OCI-LY7 (cell line): ENCODE measurements around the gene RBM39. TPM values are rescaled to one million over a fixed set of nuclear protein-coding genes. Genes with fewer than 3 reads are reported as not detected.

Source experiments
- BruUV-seq: library from RNA; stranded (reverse); fragments of 400-500 nt; replicated peaks from 2 replicates; lab custom pipeline; 2021; lab: Mats Ljungman, UMichigan
- CTCF ChIA-PET: fragments of 300-600 bp; sonication (Branson Sonifier 250); formaldehyde crosslinking; loops from one replicate; lab custom pipeline; 2022; ENCODE audit warnings: antibody characterized with exemption; ENCODE audit not compliant: unreplicated experiment; lab: Charles Lee
- POLR2A ChIA-PET: fragments of 300-600 bp; sonication (Branson Sonifier 250); formaldehyde crosslinking; loops from one replicate; lab custom pipeline; 2022; ENCODE audit warnings: antibody characterized with exemption; lab: Charles Lee
- DNase-seq: peaks from one replicate; pipeline ENCODE4 v3.0.0-alpha.2; 2015; ENCODE audit warnings: low spot score
- H2AFZ ChIP-seq: fragments of 200-600 bp; sonication (generic), shearing (Covaris generic); 2 replicates; pipeline ENCODE4 v1.6.1; 2014; ENCODE audit warnings: mild to moderate bottlenecking, antibody characterized with exemption, low read length, moderate library complexity
- H3K27ac ChIP-seq: fragments of 200-600 bp; sonication (generic); 2 replicates; pipeline ENCODE4 v1.5.1; 2014; ENCODE audit warnings: mixed run types, low read depth, mild to moderate bottlenecking, moderate library complexity, low read length, inconsistent platforms; ENCODE audit not compliant: poor library complexity, severe bottlenecking
- H3K36me3 ChIP-seq: fragments of 200-600 bp; sonication (generic); 2 replicates; pipeline ENCODE4 v1.6.1; 2014; ENCODE audit warnings: mild to moderate bottlenecking, antibody characterized with exemption, low read length, moderate library complexity, mixed read lengths; ENCODE audit not compliant: insufficient read depth
- H3K4me1 ChIP-seq: fragments of 200-600 bp; sonication (generic); 2 replicates; pipeline ENCODE4 v1.5.1; 2014; ENCODE audit warnings: mild to moderate bottlenecking, low read length; ENCODE audit not compliant: insufficient read depth, poor library complexity, severe bottlenecking
- H3K4me2 ChIP-seq: fragments of 200-600 bp; sonication (generic); 2 replicates; pipeline ENCODE4 v1.6.1; 2014; ENCODE audit warnings: mild to moderate bottlenecking, low read length
- H3K4me3 ChIP-seq: fragments of 200-600 bp; sonication (generic); 2 replicates; pipeline ENCODE4 v1.5.1; 2014; ENCODE audit warnings: mild to moderate bottlenecking, low read depth, low read length; ENCODE audit not compliant: poor library complexity, severe bottlenecking
- H3K79me2 ChIP-seq: fragments of 200-600 bp; sonication (generic); 2 replicates; pipeline ENCODE4 v1.6.1; 2016; ENCODE audit warnings: low read depth, mild to moderate bottlenecking, low read length, moderate library complexity, mixed read lengths; ENCODE audit not compliant: insufficient read depth
- H3K9me2 ChIP-seq: fragments of 200-600 bp; sonication (generic); 2 replicates; pipeline ENCODE4 v1.6.1; 2016; ENCODE audit warnings: mild to moderate bottlenecking, low read length, mixed read lengths; ENCODE audit not compliant: insufficient read depth
- H3K9me3 ChIP-seq: fragments of 200-600 bp; sonication (generic); 2 replicates; pipeline ENCODE4 v1.6.1; 2014; ENCODE audit warnings: mild to moderate bottlenecking, mixed run types, low read length, mixed read lengths
- H4K20me1 ChIP-seq: fragments of 200-600 bp; sonication (generic); 2 replicates; pipeline ENCODE4 v1.6.1; 2014; ENCODE audit warnings: mild to moderate bottlenecking, antibody characterized with exemption, low read length, moderate library complexity, mixed read lengths; ENCODE audit not compliant: insufficient read depth
- EZH2phosphoT487 ChIP-seq: fragments of 200-600 bp; sonication (generic); IDR thresholded peaks from 2 replicates; pipeline ENCODE4 v1.6.1; 2018; ENCODE audit warnings: low read depth, borderline replicate concordance, mild to moderate bottlenecking, mixed run types, antibody characterized with exemption, low read length, moderate library complexity, mixed read lengths
- intact Hi-C: fragments of 100-400 bp; cut with micrococcal nuclease; formaldehyde crosslinking; loops from one replicate; pipeline ENCODE4 v1.10.0; 2022; ENCODE audit not compliant: unreplicated experiment
- total RNA-seq, 2 experiments: library from RNA; depleted of rRNA in 1 of 2; stranded (reverse); fragments of >200 nt in 1 of 2; shearing (Covaris generic) in 1 of 2; gene quantifications; 2 replicates each; pipeline ENCODE4 v1.2.3, GENCODE V29; 2014 to 2022
- TF ChIP-seq, protein P1 (sequence below): fragments of 200-600 bp; sonication (generic); conservative IDR thresholded peaks from 2 replicates; pipeline ENCODE4 v1.5.1; 2014; ENCODE audit warnings: mild to moderate bottlenecking, antibody characterized with exemption, low read length, moderate library complexity, mixed read lengths

RBM39 gene
- total RNA-seq, 2 experiments from 2014 or later = 346 to 431 TPM

DNA sequence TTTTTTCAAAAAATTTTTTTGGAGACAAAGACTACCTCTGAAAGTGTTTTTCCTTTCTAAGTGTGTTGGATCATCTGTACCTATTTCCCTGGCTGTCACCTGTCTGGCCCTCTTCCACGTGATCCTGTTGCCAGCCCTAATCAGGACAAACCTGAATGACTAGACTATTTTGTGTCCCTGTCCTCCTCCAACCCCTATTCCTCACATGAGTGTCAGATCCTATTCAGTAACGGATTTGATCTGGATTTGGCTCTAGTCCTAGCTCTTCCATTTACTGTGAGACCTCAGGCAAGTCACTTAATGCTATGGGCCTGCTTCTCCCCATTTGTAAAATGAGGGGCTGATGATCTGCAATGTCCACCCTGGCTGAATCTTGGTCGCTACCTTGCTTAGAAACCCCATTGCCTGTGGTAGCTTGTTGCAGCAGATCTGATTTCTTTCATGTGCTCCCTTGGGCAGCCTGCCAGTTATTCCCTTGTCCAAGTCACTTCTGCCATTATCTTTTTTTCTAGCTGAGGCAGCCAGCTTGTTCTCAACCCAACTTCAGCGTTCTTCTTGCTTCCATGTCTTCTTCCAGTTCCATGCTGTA, 34.5 kb upstream of the RBM39 start:
- TF ChIP-seq, protein P1, sequence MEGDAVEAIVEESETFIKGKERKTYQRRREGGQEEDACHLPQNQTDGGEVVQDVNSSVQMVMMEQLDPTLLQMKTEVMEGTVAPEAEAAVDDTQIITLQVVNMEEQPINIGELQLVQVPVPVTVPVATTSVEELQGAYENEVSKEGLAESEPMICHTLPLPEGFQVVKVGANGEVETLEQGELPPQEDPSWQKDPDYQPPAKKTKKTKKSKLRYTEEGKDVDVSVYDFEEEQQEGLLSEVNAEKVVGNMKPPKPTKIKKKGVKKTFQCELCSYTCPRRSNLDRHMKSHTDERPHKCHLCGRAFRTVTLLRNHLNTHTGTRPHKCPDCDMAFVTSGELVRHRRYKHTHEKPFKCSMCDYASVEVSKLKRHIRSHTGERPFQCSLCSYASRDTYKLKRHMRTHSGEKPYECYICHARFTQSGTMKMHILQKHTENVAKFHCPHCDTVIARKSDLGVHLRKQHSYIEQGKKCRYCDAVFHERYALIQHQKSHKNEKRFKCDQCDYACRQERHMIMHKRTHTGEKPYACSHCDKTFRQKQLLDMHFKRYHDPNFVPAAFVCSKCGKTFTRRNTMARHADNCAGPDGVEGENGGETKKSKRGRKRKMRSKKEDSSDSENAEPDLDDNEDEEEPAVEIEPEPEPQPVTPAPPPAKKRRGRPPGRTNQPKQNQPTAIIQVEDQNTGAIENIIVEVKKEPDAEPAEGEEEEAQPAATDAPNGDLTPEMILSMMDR = no peak
- TF ChIP-seq EZH2phosphoT487 = no peak
- H2AFZ ChIP-seq = no peak overlapping the region
- H3K9me3 ChIP-seq = no peaks in the 10 kb centered on the region
- H3K9me2 ChIP-seq = no peaks in the 10 kb centered on the region
- no TSS peak for BruUV-seq
- H3K4me2 ChIP-seq = peak overlapping the region; percentile 23; the same call in 1 of the 2 replicates
- peaks cover 21% of the 10 kb centered on the region; the same call in 1 of the 2 replicates for H4K20me1 ChIP-seq
- no peak overlapping the region for H3K27ac ChIP-seq
- no peak for DNase-seq
- peaks cover 30% of the 10 kb centered on the region for H3K4me1 ChIP-seq
- intact Hi-C loops = no loop called here
- ChIA-PET CTCF (no interaction called here), POLR2A (interaction anchor here (0.6 kb wide), 1 partner anchor 211 kb away, joined by 5 read pairs; no protein-coding TSS in a partner anchor)
- H3K4me3 ChIP-seq = no peak overlapping the region
- H3K36me3 ChIP-seq = peaks cover 49% of the 10 kb centered on the region
- peaks cover 71% of the 10 kb centered on the region for H3K79me2 ChIP-seq

GRCh38 chr20:35774391-35774790, 32.3 kb upstream of the RBM39 start:
- CTCF ChIA-PET = no interaction called here

More at GRCh38 chr20:35774391-35774790, 32.3 kb upstream of the RBM39 start:
- Histone ChIP-seq H3K27ac (no peak overlapping the region), H3K4me1 (peaks cover 40% of the 10 kb centered on the region), H3K36me3 (peaks cover 36% of the 10 kb centered on the region), H3K9me2 (no peaks in the 10 kb centered on the region), H3K9me3 (no peaks in the 10 kb centered on the region), H3K4me3 (no peak overlapping the region), H4K20me1 (peaks cover 21% of the 10 kb centered on the region; the same call in 1 of the 2 replicates), H3K4me2 (peak overlapping the region; percentile 100; the same call in 1 of the 2 replicates), H3K79me2 (peaks cover 63% of the 10 kb centered on the region), H2AFZ (no peak overlapping the region)
- BruUV-seq = no TSS peak
- TF ChIP-seq, protein P1 = no peak
- TF ChIP-seq EZH2phosphoT487 = no peak
- no peak for DNase-seq
- intact Hi-C loops = no loop called here
- POLR2A ChIA-PET = no interaction called here
